KOPT-K1 (cell line): ENCODE results near the gene OR5D13.

ENCODE experiments used
- H3K27ac ChIP-seq: fragments of 200-600 bp; sonication (generic); 2 replicates; pipeline ENCODE4 v1.5.1; 2016; ENCODE audit warnings: antibody characterized with exemption, mild to moderate bottlenecking, low read depth, low read length; ENCODE audit not compliant: poor library complexity, severe bottlenecking
- H3K36me3 ChIP-seq: fragments of 200-600 bp; sonication (generic); 2 replicates; pipeline ENCODE4 v1.5.1; 2017; ENCODE audit warnings: antibody characterized with exemption, mild to moderate bottlenecking, low read length, moderate library complexity; ENCODE audit not compliant: insufficient read depth
- H3K9me3 ChIP-seq: fragments of 200-600 bp; sonication (generic); 2 replicates; pipeline ENCODE4 v1.5.1; 2017; ENCODE audit warnings: antibody characterized with exemption, low read length, mild to moderate bottlenecking; ENCODE audit not compliant: insufficient read depth, poor library complexity, severe bottlenecking

Gene OR5D13

GRCh38 chr11:55773138-55773537 is at the start of gene OR5D13:
OR5D13 (plus strand) TSS chr11:55773438; CDS start chr11:55773438, 0 bp downstream.
- H3K36me3 ChIP-seq, result no peaks in the 10 kb centered on the region
- H3K27ac ChIP-seq, result no peak within 1 kb of the TSS
- H3K9me3 ChIP-seq, result no peaks in the 10 kb centered on the region

GRCh38 chr11:55726715-55727324 is 46.4 kb upstream of the OR5D13 start:
- H3K9me3 ChIP-seq, result no peaks in the 10 kb centered on the region
- no peak overlapping the region for H3K27ac ChIP-seq
- no peaks in the 10 kb centered on the region for H3K36me3 ChIP-seq

- Histone ChIP-seq H3K36me3 (no peaks in the 10 kb centered on the region), H3K27ac (no peak overlapping the region), H3K9me3 (no peaks in the 10 kb centered on the region)
Measured at GRCh38 chr11:55732936-55733335, 40.3 kb upstream of the OR5D13 start.

- no peak overlapping the region for H3K27ac ChIP-seq
- no peaks in the 10 kb centered on the region for H3K36me3 ChIP-seq
- H3K9me3 ChIP-seq, result no peaks in the 10 kb centered on the region
Measured at GRCh38 chr11:55791606-55792005, 18.4 kb downstream of the OR5D13 start.

GRCh38 chr11:55793321-55793720 is 20.1 kb downstream of the OR5D13 start:
- Histone ChIP-seq H3K36me3 (no peaks in the 10 kb centered on the region), H3K9me3 (no peaks in the 10 kb centered on the region)

DNA sequence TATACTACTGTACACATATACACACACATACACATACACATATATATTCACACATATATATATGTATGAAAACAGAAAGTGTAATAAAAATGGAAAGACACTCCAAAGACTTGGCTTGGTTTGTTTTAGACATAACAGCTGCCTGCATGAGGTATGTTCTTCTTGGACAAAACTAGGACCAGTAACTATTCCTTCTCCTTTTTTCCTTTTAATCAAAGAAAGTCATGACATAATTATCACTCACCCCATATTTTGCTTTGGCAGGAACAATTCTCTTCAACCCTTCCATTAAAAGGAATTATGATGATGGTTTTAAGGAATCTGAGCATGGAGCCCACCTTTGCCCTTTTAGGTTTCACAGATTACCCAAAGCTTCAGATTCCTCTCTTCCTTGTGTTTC is 22.0 kb downstream of the OR5D13 start, which contains the start of gene OR5D14:
TSS of gene OR5D14 (plus strand) at position 301 of the 400 bp plus-strand sequence. CDS start at position 301, 0 bp downstream.
- H3K9me3 ChIP-seq, result no peaks in the 10 kb centered on the region
- H3K36me3 ChIP-seq, result no peaks in the 10 kb centered on the region
- no peak within 1 kb of the TSS for H3K27ac ChIP-seq

More at GRCh38 chr11:55793321-55793720, 20.1 kb downstream of the OR5D13 start:
- no peak overlapping the region for H3K27ac ChIP-seq

DNA sequence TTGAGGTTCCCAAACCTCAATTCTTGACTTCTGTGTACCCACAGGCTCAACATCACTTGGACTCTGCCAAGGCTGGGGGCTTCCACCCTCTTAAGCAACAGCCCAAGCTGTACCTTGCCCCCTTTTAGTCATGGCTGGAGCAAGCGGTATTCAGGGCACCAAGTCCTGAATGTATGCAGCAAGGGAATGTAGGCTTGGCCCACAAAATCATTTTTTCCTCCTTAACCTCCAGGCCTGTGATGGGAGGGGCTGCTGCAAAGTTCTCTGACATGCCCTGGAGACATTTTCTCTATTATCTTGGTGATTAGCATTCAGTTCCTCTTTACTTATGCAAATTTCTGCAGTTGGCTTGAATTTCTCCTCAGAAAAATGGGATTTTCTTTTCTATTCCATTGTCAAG is 33.0 kb downstream of the OR5D13 start:
- H3K27ac ChIP-seq, result no peak overlapping the region
- H3K36me3 ChIP-seq, result no peaks in the 10 kb centered on the region
- peaks cover 10% of the 10 kb centered on the region for H3K9me3 ChIP-seq

DNA sequence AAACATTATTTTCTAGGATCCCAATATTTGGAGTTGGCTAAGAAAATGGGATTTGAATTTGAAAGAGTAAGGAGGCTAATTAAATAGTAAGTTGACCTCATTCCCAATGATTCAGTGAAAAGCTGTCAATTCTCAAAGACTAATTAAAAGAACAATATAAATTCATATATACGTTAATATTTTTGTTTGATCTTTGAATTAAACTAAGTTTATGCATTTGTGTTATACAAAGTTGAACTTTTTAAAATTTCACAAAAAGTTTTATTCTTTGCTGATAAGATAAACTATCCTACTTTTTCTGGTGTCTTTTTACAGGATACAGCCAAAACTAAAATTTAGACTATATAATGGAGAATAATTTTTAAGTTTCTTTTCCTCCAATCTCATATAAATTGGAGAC is 37.8 kb downstream of the OR5D13 start, which contains the start of gene OR5L1:
TSS of gene OR5L1 (plus strand) at position 301 of the 400 bp plus-strand sequence. CDS start 100 bp downstream, outside the sequence.
- Histone ChIP-seq H3K9me3 (peaks cover 4% of the 10 kb centered on the region), H3K27ac (no peak within 1 kb of the TSS)

GRCh38 chr11:55819330-55819729 is 46.1 kb downstream of the OR5D13 start, which contains the start of gene OR5D18:
OR5D18 (plus strand) TSS chr11:55819630; CDS start chr11:55819630, 0 bp downstream.
- no peak within 1 kb of the TSS for H3K27ac ChIP-seq
- no peaks in the 10 kb centered on the region for H3K9me3 ChIP-seq
- no peaks in the 10 kb centered on the region for H3K36me3 ChIP-seq

More for the DNA sequence above, 37.8 kb downstream of the OR5D13 start, which contains the start of gene OR5L1:
- no peaks in the 10 kb centered on the region for H3K36me3 ChIP-seq
